Sigmoid colon (tissue), 4 donors: ENCODE results near the gene CYP46A1.

Experiments used
- CTCF ChIP-seq, 4 experiments: fragments of 450-650 bp in 3 of 4; fragments of 200-600 bp in 1 of 4; IDR thresholded peaks; one replicate each; pipeline ENCODE4 v1.5.1; 2016 to 2019; ENCODE audit warnings: antibody characterized with exemption in 4 of 4, mild to moderate bottlenecking in 3 of 4, moderate library complexity in 2 of 4
- POLR2A ChIP-seq, 2 donors: fragments of 450-650 bp; IDR thresholded peaks; one replicate each; pipeline ENCODE4 v1.6.1; 2016; ENCODE audit warnings: antibody characterized with exemption in 2 of 2, mild to moderate bottlenecking in 2 of 2, moderate library complexity in 2 of 2
- POLR2AphosphoS5 ChIP-seq, 4 donors: sonication (generic); formaldehyde crosslinking; IDR thresholded peaks; one replicate each; pipeline ENCODE4 v1.6.1; 2017; ENCODE audit warnings: antibody characterized with exemption in 4 of 4

- TF ChIP-seq CTCF (IDR thresholded peaks at IDR 0.05) (no peak), POLR2A (IDR thresholded peaks at IDR 0.05) (no peak), POLR2AphosphoS5 (IDR thresholded peaks at IDR 0.05) (no peak)
Observed at GRCh38 chr14:99733211-99733539, 49.1 kb downstream of the CYP46A1 start.
